GM18508 (cell line): Measurements from ENCODE around the gene GLRX.

Experiments
- ATAC-seq: cut with Tn5 transposase; IDR thresholded peaks from one replicate; pipeline ENCODE4 v1.9.1; 2021; ENCODE audit warnings: moderate number of reproducible peaks; ENCODE audit not compliant: insufficient read depth, unreplicated experiment

GLRX gene

GRCh38 chr5:95786821-95787418 lies 35.6 kb downstream of the GLRX start:
- no peak for ATAC-seq

GRCh38 chr5:95784514-95785302 lies 37.8 kb downstream of the GLRX start:
- no peak for ATAC-seq

DNA sequence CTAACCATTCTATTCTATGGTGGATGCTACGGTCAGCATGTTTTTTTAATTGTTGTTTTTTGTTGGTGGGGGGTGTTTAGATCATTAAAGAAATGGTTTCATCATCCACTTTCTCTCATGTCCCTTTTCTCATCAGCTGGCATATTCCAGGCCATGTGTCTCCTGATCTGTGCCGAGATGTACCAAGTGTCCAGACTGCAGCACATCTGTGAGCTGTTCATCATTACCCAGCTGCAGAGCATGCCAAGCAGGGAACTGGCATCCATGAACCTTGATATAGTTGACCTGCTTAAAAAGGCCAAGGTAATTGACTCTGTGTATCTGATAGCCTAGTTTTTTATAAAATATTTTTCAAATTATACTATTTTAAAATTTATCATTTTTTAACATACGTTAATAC lies 38.9 kb downstream of the GLRX start:
- no peak for ATAC-seq

GRCh38 chr5:95782181-95782580 lies 40.3 kb downstream of the GLRX start:
- no peak for ATAC-seq

GRCh38 chr5:95781101-95781583 lies 41.4 kb downstream of the GLRX start:
- ATAC-seq, result peak; percentile 88

DNA sequence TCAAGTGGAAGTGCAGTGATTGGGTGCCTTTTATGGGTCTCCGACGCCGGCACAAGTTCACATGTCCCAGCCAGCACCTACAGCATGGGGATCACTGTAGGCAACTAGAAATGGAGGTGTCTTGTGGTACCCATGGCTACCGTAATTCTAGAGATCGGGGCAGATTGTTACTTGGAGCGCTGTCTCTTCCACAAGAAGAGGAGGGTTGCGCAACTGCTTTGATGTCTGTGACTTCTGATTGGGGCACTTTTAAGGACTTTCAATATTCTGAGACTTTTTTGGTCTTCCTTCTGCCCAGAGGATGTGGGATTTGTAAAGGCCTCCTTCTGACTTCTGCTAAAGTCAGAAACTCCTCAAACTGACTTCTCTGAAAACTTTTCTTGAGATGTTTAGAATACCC lies 41.9 kb downstream of the GLRX start:
- ATAC-seq, result no peak

DNA sequence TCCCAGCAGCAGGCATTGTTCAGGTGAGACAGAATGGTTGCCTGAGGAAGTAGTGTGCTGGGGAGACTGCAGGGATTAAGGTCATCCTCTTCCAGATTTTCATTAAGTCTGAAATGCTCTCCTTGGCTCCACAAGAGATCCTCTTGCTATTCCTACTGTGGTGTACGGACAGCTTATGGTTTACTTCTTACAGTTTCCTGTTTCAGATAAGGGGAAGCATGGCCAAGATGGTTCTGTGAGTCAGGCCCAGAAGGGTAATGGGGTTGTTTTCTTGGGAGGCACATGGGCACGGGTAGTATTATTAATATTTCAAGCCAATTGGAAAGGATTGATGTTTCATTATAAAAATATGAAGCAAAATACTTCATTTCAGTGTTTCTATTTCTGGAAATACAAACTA lies 42.9 kb downstream of the GLRX start:
- ATAC-seq, result no peak

DNA sequence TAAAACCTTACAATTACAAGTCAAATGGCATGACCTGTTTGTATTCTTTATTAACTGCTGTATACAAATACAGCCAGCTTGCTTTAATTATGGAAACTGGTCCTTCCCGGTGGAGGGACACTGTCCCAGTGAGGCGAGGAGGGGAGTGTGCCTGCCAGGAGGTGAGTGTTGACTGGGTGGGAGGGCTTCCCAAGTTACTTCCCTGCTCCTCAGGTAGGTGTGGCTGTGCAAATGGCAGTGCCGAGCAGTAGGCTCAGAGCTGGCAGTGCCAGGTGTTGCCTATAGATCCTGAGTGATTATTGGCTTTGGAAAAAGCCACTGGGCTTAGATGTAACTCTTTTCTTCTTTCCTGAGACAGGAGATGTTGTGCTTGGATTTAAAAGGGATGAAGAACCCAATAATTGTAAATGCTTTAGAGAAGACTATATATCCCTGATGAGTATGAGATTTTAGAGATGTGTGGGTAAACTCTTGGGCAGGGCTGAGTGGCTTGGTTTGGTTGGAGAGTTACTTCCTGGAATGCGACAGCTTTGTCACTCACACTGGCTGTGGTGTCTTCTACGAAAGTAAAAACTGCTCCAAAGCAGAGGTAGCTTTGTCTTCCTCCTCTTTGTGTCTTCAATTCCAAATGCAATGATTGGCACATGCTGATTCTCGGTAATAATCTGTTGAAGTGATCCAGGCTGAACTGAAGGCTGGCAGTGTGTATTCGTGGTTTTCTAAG lies 43.7 kb downstream of the GLRX start:
- ATAC-seq, result no peak

DNA sequence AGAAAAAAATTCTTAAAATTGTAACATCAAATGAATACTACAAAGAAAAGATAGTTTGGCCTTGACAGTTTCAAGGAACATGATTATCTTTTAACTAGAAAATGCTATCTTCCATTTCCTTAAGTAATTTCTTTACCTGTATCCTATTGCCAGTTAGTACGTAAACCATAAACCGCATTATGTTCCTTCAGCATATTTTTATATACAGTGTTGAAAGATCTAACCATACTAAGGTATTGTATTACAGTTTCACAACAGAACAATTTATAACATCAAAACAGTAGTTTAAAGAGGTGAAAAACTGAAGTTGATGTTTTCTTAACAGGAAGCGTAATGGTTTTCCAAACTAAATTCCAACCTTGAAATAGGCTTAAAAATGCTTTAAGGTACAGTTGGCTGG lies 45.1 kb downstream of the GLRX start:
- no peak for ATAC-seq

GRCh38 chr5:95773335-95774059 lies 49.0 kb downstream of the GLRX start:
- ATAC-seq, result no peak

DNA sequence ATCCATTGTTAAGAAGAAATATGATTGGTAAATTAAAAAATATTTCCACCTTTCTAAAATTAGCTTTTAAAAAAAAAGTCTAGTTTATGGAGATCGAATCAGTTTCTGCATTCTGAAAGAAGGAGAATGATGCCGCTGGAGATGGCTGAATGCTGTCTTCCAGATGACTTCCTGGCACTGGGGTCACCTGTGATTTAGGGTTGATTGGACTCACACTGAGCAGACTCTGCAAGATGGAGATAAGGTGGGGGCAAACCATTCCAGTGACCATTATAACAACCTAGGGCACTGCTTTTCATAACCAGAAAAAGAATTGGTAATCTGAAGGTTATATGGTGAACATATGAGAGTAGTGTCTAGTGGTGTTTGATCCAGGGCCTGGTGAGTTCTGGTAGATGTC lies 50.6 kb downstream of the GLRX start:
- ATAC-seq, result no peak

DNA sequence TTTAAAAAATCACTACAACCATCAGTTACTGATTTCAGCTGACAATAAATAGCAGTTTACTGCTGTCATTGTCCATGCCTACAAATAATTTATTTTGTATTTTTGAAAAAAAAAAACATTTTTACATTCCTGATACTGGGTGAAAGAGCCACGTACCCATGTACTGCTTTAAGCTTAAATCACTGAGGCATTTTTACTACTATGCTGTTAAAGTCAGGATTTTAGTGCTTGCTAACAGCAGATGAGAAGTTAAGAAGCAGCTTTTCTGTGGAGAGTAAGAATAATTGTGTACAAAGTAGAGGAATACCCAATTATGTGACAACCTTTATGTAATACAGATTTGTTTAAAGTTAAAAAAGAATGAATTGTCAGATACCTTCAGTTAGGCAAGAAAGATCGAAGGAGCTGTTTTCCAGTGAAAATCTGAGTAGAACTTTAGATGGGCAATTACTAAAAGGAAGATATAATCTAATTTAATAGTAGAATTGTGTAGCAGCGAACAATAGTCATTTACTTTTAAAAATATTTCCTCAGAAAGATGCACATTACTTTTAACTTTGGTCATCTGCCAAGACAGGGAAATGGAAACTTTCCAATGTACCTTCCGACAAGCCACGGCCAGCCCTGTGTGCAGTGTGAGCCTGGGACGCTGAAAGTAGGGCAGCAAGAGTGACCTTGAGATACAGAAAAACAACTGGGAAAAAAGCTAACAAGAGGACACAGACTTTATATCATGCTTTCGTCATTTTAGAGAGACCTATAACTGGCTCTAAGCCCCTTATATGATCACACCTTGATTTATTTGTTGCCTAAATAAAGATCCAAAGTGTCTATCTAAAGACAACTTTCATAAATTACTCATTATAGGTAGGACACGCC lies 51.5 kb downstream of the GLRX start:
- no peak for ATAC-seq

DNA sequence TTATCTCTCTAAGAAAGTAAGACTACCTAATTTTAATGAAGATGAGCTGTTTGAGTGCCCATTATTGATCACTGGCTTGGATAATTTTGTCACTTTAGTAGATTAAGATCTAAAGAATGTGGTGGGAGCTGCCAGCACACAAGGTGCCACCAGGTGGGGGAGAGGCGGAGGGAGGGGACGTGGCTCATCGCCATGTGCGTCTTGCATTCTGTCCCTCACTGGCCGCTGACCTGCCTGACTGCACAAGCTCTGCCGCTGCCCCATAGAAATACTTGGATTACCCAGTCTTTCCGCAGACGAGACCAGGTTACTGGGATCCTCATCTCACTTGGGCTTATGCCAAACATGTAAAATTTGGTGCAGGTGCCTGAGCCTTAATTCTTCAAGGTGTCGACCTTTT lies 53.8 kb downstream of the GLRX start:
- no peak for ATAC-seq

DNA sequence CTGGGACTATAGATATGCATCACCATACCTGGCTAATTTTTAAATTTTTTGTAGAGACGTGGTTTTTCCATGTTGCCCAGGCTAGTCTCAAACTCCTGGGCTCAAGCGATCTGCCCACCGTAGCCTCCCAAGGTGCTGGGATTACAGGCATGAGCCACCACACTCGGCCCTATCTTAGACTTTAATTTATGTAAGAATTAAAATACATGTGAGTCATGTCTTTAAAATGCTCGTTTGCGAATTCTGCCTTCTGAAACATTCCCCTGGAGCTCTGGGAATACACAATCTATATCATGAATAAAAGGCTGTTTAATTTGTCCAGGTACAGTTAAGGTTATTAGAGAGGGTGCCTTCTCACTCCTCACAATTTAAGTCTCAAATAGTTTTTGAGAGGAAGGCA lies 58.6 kb downstream of the GLRX start:
- no peak for ATAC-seq
